Measurements from ENCODE around the gene TMEM132C.

The TMEM132C gene

DNA sequence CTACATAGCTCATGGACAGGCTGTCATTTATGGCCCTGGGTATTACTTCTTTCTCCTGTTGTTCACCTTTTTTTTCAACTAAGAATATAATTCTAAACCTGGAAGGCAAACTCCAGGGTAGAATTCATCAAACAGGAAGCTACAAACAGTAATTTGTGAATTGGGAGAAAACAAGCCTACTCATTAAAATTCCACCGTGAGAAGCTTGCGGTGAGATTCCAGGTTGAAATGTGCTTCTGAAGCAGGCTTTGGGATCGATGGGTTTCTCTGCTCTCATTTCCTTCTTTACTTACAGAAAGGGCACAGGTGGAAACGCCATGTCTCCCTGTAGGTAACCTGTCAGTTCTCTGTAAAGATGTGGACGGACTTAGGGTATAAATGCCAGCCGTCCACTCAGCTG, 257.5 kb downstream of the TMEM132C start:
- no peak for ATAC-seq (ENCODE audit: low read depth)
- no peak for DNase-seq (ENCODE audit: low spot score)
- Histone ChIP-seq H3K27ac (ENCODE audit: poor library complexity, severe bottlenecking) (no peak overlapping the region), H3K4me1 (ENCODE audit: insufficient read depth, poor library complexity, severe bottlenecking) (no peaks in the 10 kb centered on the region), H3K36me3 (ENCODE audit: low read depth) (no peaks in the 10 kb centered on the region), H3K4me3 (ENCODE audit: severe bottlenecking) (no peak overlapping the region), H3K27me3 (ENCODE audit: insufficient read depth, poor library complexity, severe bottlenecking) (no peaks in the 10 kb centered on the region), H3K9me3 (ENCODE audit: severe bottlenecking) (no peaks in the 10 kb centered on the region)
- TF ChIP-seq, protein P1, sequence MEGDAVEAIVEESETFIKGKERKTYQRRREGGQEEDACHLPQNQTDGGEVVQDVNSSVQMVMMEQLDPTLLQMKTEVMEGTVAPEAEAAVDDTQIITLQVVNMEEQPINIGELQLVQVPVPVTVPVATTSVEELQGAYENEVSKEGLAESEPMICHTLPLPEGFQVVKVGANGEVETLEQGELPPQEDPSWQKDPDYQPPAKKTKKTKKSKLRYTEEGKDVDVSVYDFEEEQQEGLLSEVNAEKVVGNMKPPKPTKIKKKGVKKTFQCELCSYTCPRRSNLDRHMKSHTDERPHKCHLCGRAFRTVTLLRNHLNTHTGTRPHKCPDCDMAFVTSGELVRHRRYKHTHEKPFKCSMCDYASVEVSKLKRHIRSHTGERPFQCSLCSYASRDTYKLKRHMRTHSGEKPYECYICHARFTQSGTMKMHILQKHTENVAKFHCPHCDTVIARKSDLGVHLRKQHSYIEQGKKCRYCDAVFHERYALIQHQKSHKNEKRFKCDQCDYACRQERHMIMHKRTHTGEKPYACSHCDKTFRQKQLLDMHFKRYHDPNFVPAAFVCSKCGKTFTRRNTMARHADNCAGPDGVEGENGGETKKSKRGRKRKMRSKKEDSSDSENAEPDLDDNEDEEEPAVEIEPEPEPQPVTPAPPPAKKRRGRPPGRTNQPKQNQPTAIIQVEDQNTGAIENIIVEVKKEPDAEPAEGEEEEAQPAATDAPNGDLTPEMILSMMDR (IDR thresholded peaks at IDR 0.05; ENCODE audit: poor library complexity, severe bottlenecking) = no peak

GRCh38 chr12:128531170-128531569, 264.2 kb downstream of the TMEM132C start:
- Histone ChIP-seq H3K4me1 (ENCODE audit: insufficient read depth, poor library complexity, severe bottlenecking) (no peaks in the 10 kb centered on the region), H3K9me3 (ENCODE audit: severe bottlenecking) (no peaks in the 10 kb centered on the region), H3K36me3 (ENCODE audit: low read depth) (no peaks in the 10 kb centered on the region), H3K4me3 (ENCODE audit: severe bottlenecking) (no peak overlapping the region), H3K27me3 (ENCODE audit: insufficient read depth, poor library complexity, severe bottlenecking) (no peaks in the 10 kb centered on the region), H3K27ac (ENCODE audit: poor library complexity, severe bottlenecking) (no peak overlapping the region)
- DNase-seq (ENCODE audit: low spot score) = no peak
- TF ChIP-seq, protein P1 (IDR thresholded peaks at IDR 0.05; ENCODE audit: poor library complexity, severe bottlenecking) = no peak
- no peak for ATAC-seq (ENCODE audit: low read depth)

- TF ChIP-seq, protein P1 (IDR thresholded peaks at IDR 0.05; ENCODE audit: poor library complexity, severe bottlenecking) = no peak
- ATAC-seq (ENCODE audit: low read depth) (no peak), DNase-seq (ENCODE audit: low spot score) (no peak)
- H3K27me3 ChIP-seq (ENCODE audit: insufficient read depth, poor library complexity, severe bottlenecking) = no peaks in the 10 kb centered on the region
- H3K4me1 ChIP-seq (ENCODE audit: insufficient read depth, poor library complexity, severe bottlenecking) = no peaks in the 10 kb centered on the region
- H3K4me3 ChIP-seq (ENCODE audit: severe bottlenecking) = no peak overlapping the region
- no peaks in the 10 kb centered on the region for H3K36me3 ChIP-seq (ENCODE audit: low read depth)
- no peak overlapping the region for H3K27ac ChIP-seq (ENCODE audit: poor library complexity, severe bottlenecking)
- no peaks in the 10 kb centered on the region for H3K9me3 ChIP-seq (ENCODE audit: severe bottlenecking)
Observed at GRCh38 chr12:128534906-128535305, 267.9 kb downstream of the TMEM132C start.

- H3K4me3 ChIP-seq (ENCODE audit: severe bottlenecking) = no peak overlapping the region
- H3K36me3 ChIP-seq (ENCODE audit: low read depth) = no peaks in the 10 kb centered on the region
- no peaks in the 10 kb centered on the region for H3K27me3 ChIP-seq (ENCODE audit: insufficient read depth, poor library complexity, severe bottlenecking)
- H3K4me1 ChIP-seq (ENCODE audit: insufficient read depth, poor library complexity, severe bottlenecking) = no peaks in the 10 kb centered on the region
- H3K27ac ChIP-seq (ENCODE audit: poor library complexity, severe bottlenecking) = no peak overlapping the region
- no peaks in the 10 kb centered on the region for H3K9me3 ChIP-seq (ENCODE audit: severe bottlenecking)
- TF ChIP-seq, protein P1 (IDR thresholded peaks at IDR 0.05; ENCODE audit: poor library complexity, severe bottlenecking) = no peak
- DNase-seq (ENCODE audit: low spot score) (no peak), ATAC-seq (ENCODE audit: low read depth) (no peak)
Observed at GRCh38 chr12:128536810-128537209, 269.8 kb downstream of the TMEM132C start.

DNA sequence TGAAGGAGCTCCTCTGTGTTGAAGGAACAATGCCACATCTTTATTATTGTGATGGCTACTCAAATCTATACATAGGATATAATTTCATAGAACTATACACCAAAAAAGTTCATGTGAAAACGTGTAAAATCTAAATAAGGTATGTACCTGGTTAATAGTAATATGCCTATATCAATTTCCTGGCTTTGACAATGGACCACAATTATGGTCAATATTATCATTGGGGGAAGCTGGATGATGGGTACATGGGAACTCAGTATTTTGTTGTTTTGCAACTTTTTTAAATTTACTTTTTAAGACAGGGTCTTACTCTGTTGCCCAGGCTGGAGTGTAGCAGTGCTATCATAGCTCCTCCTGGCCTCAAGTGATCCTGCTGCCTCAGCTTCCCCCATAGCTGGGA, 270.7 kb downstream of the TMEM132C start:
- Histone ChIP-seq H3K27ac (ENCODE audit: poor library complexity, severe bottlenecking) (no peak overlapping the region), H3K4me1 (ENCODE audit: insufficient read depth, poor library complexity, severe bottlenecking) (no peaks in the 10 kb centered on the region), H3K36me3 (ENCODE audit: low read depth) (no peaks in the 10 kb centered on the region), H3K9me3 (ENCODE audit: severe bottlenecking) (no peaks in the 10 kb centered on the region), H3K27me3 (ENCODE audit: insufficient read depth, poor library complexity, severe bottlenecking) (no peaks in the 10 kb centered on the region), H3K4me3 (ENCODE audit: severe bottlenecking) (no peak overlapping the region)
- ATAC-seq (ENCODE audit: low read depth) (no peak), DNase-seq (ENCODE audit: low spot score) (no peak)
- TF ChIP-seq, protein P1 (IDR thresholded peaks at IDR 0.05; ENCODE audit: poor library complexity, severe bottlenecking) = no peak

Measured in RWPE2 (cell line).